ENCODE measurements around the gene MYLK4.
A peak's percentile ranks its signal among the peaks of the same experiment; 100 is the strongest.

Gene MYLK4

DNA sequence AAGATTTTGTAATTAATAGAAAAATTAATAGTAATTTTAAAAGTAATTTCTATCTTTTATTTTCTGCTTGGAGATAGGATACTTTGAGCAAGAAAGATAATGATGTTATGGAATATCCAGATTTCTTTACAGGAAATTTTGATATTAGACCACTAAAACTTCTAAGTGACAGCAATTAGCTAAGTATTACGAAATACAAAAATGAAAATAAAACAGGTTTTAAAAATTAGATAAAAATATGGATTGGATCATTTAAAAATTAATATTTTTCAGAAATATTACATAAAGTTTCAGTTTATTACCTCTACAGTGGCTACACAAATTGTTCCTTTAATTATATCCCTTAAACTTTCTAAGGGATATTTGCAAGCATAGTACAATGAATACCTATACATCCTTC, 4.2 kb upstream of the MYLK4 start:
- no peak for DNase-seq (ENCODE audit: extremely low read depth, low read depth)
- TF ChIP-seq CTCF (IDR thresholded peaks at IDR 0.05; ENCODE audit: low read depth, low read length), result no peak

DNA sequence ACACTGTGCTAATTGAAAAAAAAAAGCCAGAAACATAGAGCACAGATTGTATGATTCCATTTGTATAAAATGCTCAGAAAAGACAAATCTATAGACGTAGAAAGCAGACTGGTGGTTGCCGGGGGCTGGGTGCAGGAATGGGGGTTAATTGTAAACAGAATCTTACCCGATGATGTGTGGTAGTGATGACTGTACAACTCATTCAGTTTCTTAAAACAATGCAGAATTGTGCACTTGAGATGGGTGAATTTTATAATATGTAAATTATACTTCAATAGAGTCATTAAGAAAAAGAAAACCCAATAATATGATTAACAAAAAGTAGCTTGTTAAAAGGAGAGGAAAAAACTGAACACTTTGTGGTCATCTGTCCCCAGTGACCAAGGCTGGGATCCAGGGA, 3.7 kb upstream of the MYLK4 start:
- no peak for TF ChIP-seq CTCF (IDR thresholded peaks at IDR 0.05; ENCODE audit: low read depth, low read length)
- DNase-seq (ENCODE audit: extremely low read depth, low read depth), result no peak

GRCh38 chr6:2753743-2754142, 3.0 kb upstream of the MYLK4 start:
- DNase-seq (ENCODE audit: extremely low read depth, low read depth), result no peak
- no peak for TF ChIP-seq CTCF (IDR thresholded peaks at IDR 0.05; ENCODE audit: low read depth, low read length)

GRCh38 chr6:2753110-2753489, 2.4 kb upstream of the MYLK4 start:
- no peak for DNase-seq (ENCODE audit: extremely low read depth, low read depth)
- TF ChIP-seq CTCF (IDR thresholded peaks at IDR 0.05; ENCODE audit: low read depth, low read length), result no peak

- no peak for TF ChIP-seq CTCF (IDR thresholded peaks at IDR 0.05; ENCODE audit: low read depth, low read length)
- DNase-seq (ENCODE audit: extremely low read depth, low read depth), result no peak
Observed at GRCh38 chr6:2752477-2753109, 1.9 kb upstream of the MYLK4 start.

DNA sequence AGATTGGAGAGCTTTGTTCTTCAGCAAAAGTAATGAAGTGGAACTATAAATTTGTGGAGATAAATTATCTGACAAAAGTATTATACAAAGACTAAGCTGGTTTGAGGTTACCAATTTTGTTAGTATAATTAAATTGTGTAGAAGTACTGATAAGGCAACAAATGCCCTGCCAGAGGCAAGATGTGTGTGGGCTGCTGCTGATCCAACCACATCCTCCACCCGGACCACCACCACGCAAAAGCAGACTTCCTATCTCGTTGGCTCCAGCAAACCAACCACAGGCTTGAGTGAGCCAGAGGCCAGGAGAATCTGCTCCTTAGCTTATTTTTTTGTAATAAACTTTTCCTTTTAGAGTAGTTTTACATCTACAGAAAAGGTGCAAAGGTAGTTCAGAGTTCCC, 1.1 kb upstream of the MYLK4 start:
- no peak for TF ChIP-seq CTCF (IDR thresholded peaks at IDR 0.05; ENCODE audit: low read depth, low read length)
- no peak for DNase-seq (ENCODE audit: extremely low read depth, low read depth)

GRCh38 chr6:2749969-2750600, 637 bp downstream of the MYLK4 start:
- DNase-seq (ENCODE audit: extremely low read depth, low read depth), result no peak
- peak; percentile 78 for TF ChIP-seq CTCF (IDR thresholded peaks at IDR 0.05; ENCODE audit: low read depth, low read length)

Measured in AG09319 (cell line).